Esophagus muscularis mucosa (tissue), 4 donors: ENCODE measurements around the gene ZBP1. TPM values are rescaled to one million over a fixed set of nuclear protein-coding genes. Genes with fewer than 3 reads are reported as not detected.

Experiments
- DNase-seq: peaks from one replicate; pipeline ENCODE4 v3.0.0-alpha.2; 2017; ENCODE audit errors: extremely low spot score
- H3K27ac ChIP-seq, 4 donors: fragments of 200-600 bp; sonication (generic); replicated peaks in 1 of 4; 1 replicate in 3 of 4; 2 replicates in 1 of 4; pipeline ENCODE4 v1.5.1; 2016 to 2019; ENCODE audit warnings: mild to moderate bottlenecking in 1 of 4
- H3K27me3 ChIP-seq, 4 donors: fragments of 200-600 bp; sonication (generic); one replicate each; pipeline versions ENCODE4 v1.5.1 to v1.6.0; 2016 to 2019
- H3K36me3 ChIP-seq, 4 donors: fragments of 200-600 bp; sonication (generic); one replicate each; pipeline ENCODE4 v1.5.1; 2016 to 2019
- H3K4me1 ChIP-seq, 4 donors: fragments of 200-600 bp; sonication (generic); one replicate each; pipeline ENCODE4 v1.5.1; 2016 to 2019
- H3K4me3 ChIP-seq, 4 donors: fragments of 200-600 bp; sonication (generic); 1 replicate in 2 of 4; 2 replicates in 2 of 4; pipeline ENCODE4 v1.5.1; 2016 to 2019; ENCODE audit warnings: mild to moderate bottlenecking in 4 of 4, moderate library complexity in 1 of 4
- H3K9me3 ChIP-seq, 4 donors: fragments of 200-600 bp; sonication (generic); 1 replicate in 3 of 4; 2 replicates in 1 of 4; pipeline ENCODE4 v1.5.1; 2016 to 2019
- CTCF ChIP-seq, 3 experiments: fragments of 200-600 bp in 2 of 3; fragments of 450-650 bp in 1 of 3; sonication (generic) in 2 of 3; IDR thresholded peaks; one replicate each; pipeline ENCODE4 v1.5.1; 2017 to 2019; ENCODE audit warnings: antibody characterized with exemption in 3 of 3, mild to moderate bottlenecking in 2 of 3, moderate library complexity in 1 of 3
- EP300 ChIP-seq: sonication (generic); formaldehyde crosslinking; IDR thresholded peaks from one replicate; pipeline ENCODE4 v1.6.1; 2017; ENCODE audit warnings: antibody characterized with exemption
- POLR2A ChIP-seq: fragments of 450-650 bp; IDR thresholded peaks from one replicate; pipeline ENCODE4 v1.6.1; 2017; ENCODE audit warnings: antibody characterized with exemption, moderate library complexity, mild to moderate bottlenecking, low read depth
- POLR2AphosphoS5 ChIP-seq, 2 donors: sonication (generic); formaldehyde crosslinking; IDR thresholded peaks; one replicate each; pipeline ENCODE4 v1.6.1; 2017; ENCODE audit warnings: antibody characterized with exemption in 2 of 2
- WGBS: methylation state at CpG from one replicate; pipeline ENCODE4 v1.1.5; 2018; 5-methylcytosine and 5-hydroxymethylcytosine counted together
- intact Hi-C: fragments of 100-400 bp; cut with DNase I; formaldehyde crosslinking; loops from one replicate; pipeline ENCODE4 v1.15.1; 2023
- total RNA-seq, 4 donors: library from RNA; depleted of rRNA; stranded (reverse); fragments of >200 nt; gene quantifications; one replicate each; pipeline versions ENCODE4 v1.1.0 to v1.2.1, GENCODE V29; 2016

The ZBP1 gene
- total RNA-seq, 4 donors from 2014 or later: 0.33 to 0.75 TPM; not detected in 2

GRCh38 chr20:57574954-57575353, 45.3 kb downstream of the ZBP1 start:
- Histone ChIP-seq H3K27me3 (peaks cover 0 to 25% (median 0%) of the 10 kb centered on the region in 4 donors), H3K4me1 (peaks cover 0 to 8% (median 6%) of the 10 kb centered on the region in 4 donors), H3K27ac (no peak overlapping the region), H3K9me3 (no peaks in the 10 kb centered on the region), H3K36me3 (no peaks in the 10 kb centered on the region), H3K4me3 (no peak overlapping the region)
- no peak for DNase-seq
- TF ChIP-seq CTCF (IDR thresholded peaks at IDR 0.05) (no peak), POLR2AphosphoS5 (IDR thresholded peaks at IDR 0.05) (no peak), POLR2A (no peak), EP300 (no peak)
- intact Hi-C loops: no loop called here

GRCh38 chr20:57573894-57574293, 46.3 kb downstream of the ZBP1 start:
- intact Hi-C loops: no loop called here
- TF ChIP-seq POLR2A (no peak), CTCF (IDR thresholded peaks at IDR 0.05) (no peak), EP300 (no peak), POLR2AphosphoS5 (IDR thresholded peaks at IDR 0.05) (no peak)
- WGBS: 74% methylated on average over 2 of the region's 5 CpGs
- DNase-seq: no peak
- Histone ChIP-seq H3K9me3 (no peaks in the 10 kb centered on the region), H3K4me3 (no peak overlapping the region), H3K36me3 (no peaks in the 10 kb centered on the region), H3K27me3 (peaks cover 0 to 24% (median 0%) of the 10 kb centered on the region in 4 donors), H3K4me1 (no peaks in the 10 kb centered on the region), H3K27ac (no peak overlapping the region)

GRCh38 chr20:57573242-57573641, 47.0 kb downstream of the ZBP1 start:
- intact Hi-C loops: no loop called here
- peaks cover 0 to 24% (median 0%) of the 10 kb centered on the region in 4 donors for H3K27me3 ChIP-seq
- DNase-seq: no peak
- H3K27ac ChIP-seq: no peak overlapping the region
- 69% methylated on average over 11 of the region's 12 CpGs for WGBS
- no peaks in the 10 kb centered on the region for H3K4me1 ChIP-seq
- H3K4me3 ChIP-seq: no peak overlapping the region
- no peaks in the 10 kb centered on the region for H3K36me3 ChIP-seq
- no peak for TF ChIP-seq POLR2AphosphoS5 (IDR thresholded peaks at IDR 0.05)
- no peak for TF ChIP-seq POLR2A
- TF ChIP-seq EP300: no peak
- TF ChIP-seq CTCF (IDR thresholded peaks at IDR 0.05): no peak
- H3K9me3 ChIP-seq: no peaks in the 10 kb centered on the region

GRCh38 chr20:57571782-57572416, 48.3 kb downstream of the ZBP1 start:
- TF ChIP-seq EP300 (no peak), POLR2A (no peak), CTCF (IDR thresholded peaks at IDR 0.05) (no peak), POLR2AphosphoS5 (IDR thresholded peaks at IDR 0.05) (no peak)
- no peak for DNase-seq
- Histone ChIP-seq H3K4me1 (no peaks in the 10 kb centered on the region), H3K36me3 (no peaks in the 10 kb centered on the region), H3K27ac (no peak overlapping the region), H3K4me3 (no peak overlapping the region), H3K27me3 (peaks cover 0 to 26% (median 0%) of the 10 kb centered on the region in 4 donors), H3K9me3 (no peaks in the 10 kb centered on the region)
- intact Hi-C loops: no loop called here
- WGBS: 80% methylated on average over 2 of the region's 3 CpGs

- intact Hi-C loops: no loop called here
- TF ChIP-seq POLR2AphosphoS5 (IDR thresholded peaks at IDR 0.05): no peak
- no peak for TF ChIP-seq POLR2A
- no peak for TF ChIP-seq EP300
- no peak for TF ChIP-seq CTCF (IDR thresholded peaks at IDR 0.05)
- Histone ChIP-seq H3K36me3 (no peaks in the 10 kb centered on the region), H3K27ac (no peak overlapping the region), H3K4me1 (no peaks in the 10 kb centered on the region), H3K9me3 (no peaks in the 10 kb centered on the region), H3K4me3 (no peak overlapping the region), H3K27me3 (peaks cover 0 to 24% (median 0%) of the 10 kb centered on the region in 4 donors)
- no peak for DNase-seq
- 57% methylated on average over 8 of the region's 8 CpGs for WGBS
Observed at GRCh38 chr20:57570920-57571319, 49.3 kb downstream of the ZBP1 start.
